Subcutaneous abdominal adipose tissue (tissue), 5 donors: ENCODE data around the gene OR2M4.

Experiments
- H3K27ac ChIP-seq: one replicate; pipeline ENCODE4 v1.7.0; 2013; ENCODE audit warnings: low read depth, mild to moderate bottlenecking, inconsistent platforms, low read length, moderate library complexity
- H3K27me3 ChIP-seq, 5 donors: one replicate each; pipeline ENCODE4 v1.7.0; 2013; ENCODE audit warnings: low read length in 5 of 5, inconsistent platforms in 1 of 5; ENCODE audit not compliant: control insufficient read depth in 5 of 5, insufficient read depth in 4 of 5
- H3K36me3 ChIP-seq, 5 donors: one replicate each; pipeline ENCODE4 v1.7.0; 2013; ENCODE audit warnings: low read length in 5 of 5; ENCODE audit not compliant: control insufficient read depth in 5 of 5, insufficient read depth in 5 of 5
- H3K4me1 ChIP-seq, 5 donors: one replicate each; pipeline ENCODE4 v1.7.0; 2013; ENCODE audit warnings: low read length in 5 of 5, mild to moderate bottlenecking in 3 of 5, moderate library complexity in 1 of 5; ENCODE audit not compliant: control insufficient read depth in 5 of 5, insufficient read depth in 5 of 5
- H3K4me3 ChIP-seq, 5 donors: one replicate each; pipeline ENCODE4 v1.7.0; 2013; ENCODE audit warnings: low read length in 5 of 5, low read depth in 1 of 5
- H3K9ac ChIP-seq, 5 donors: one replicate each; pipeline ENCODE4 v1.7.0; 2013; ENCODE audit warnings: low read length in 5 of 5, mild to moderate bottlenecking in 4 of 5, moderate library complexity in 3 of 5
- H3K9me3 ChIP-seq, 5 donors: one replicate each; pipeline ENCODE4 v1.7.0; 2013; ENCODE audit warnings: low read length in 5 of 5; ENCODE audit not compliant: control insufficient read depth in 5 of 5
- donor health status: healthy.
- donor health status: healthy.
- donor health status: healthy.
- donor health status: healthy.
- donor health status: healthy.

OR2M4 gene

GRCh38 chr1:248231117-248231516, at the start of gene OR2M4:
Gene OR2M4 (plus strand): TSS chr1:248231417. CDS start chr1:248238929, 7,512 bp downstream.
- no peaks in the 10 kb centered on the region for H3K36me3 ChIP-seq
- H3K9ac ChIP-seq = no peak within 1 kb of the TSS
- no peaks in the 10 kb centered on the region for H3K27me3 ChIP-seq
- no peak within 1 kb of the TSS for H3K4me3 ChIP-seq
- no peak within 1 kb of the TSS for H3K27ac ChIP-seq
- H3K4me1 ChIP-seq = no peaks in the 10 kb centered on the region
- peaks cover 0 to 8% (median 3%) of the 10 kb centered on the region in 5 donors for H3K9me3 ChIP-seq

- Histone ChIP-seq H3K4me3 (no peak overlapping the region), H3K27ac (no peak overlapping the region), H3K4me1 (no peaks in the 10 kb centered on the region), H3K27me3 (no peaks in the 10 kb centered on the region), H3K36me3 (no peaks in the 10 kb centered on the region), H3K9me3 (peaks cover 0 to 6% (median 0%) of the 10 kb centered on the region in 5 donors), H3K9ac (no peak overlapping the region)
Observed at GRCh38 chr1:248183996-248184395, 47.2 kb upstream of the OR2M4 start.

GRCh38 chr1:248187363-248187762, 43.9 kb upstream of the OR2M4 start:
- no peak overlapping the region for H3K9ac ChIP-seq
- no peaks in the 10 kb centered on the region for H3K27me3 ChIP-seq
- H3K4me1 ChIP-seq = no peaks in the 10 kb centered on the region
- H3K4me3 ChIP-seq = no peak overlapping the region
- H3K36me3 ChIP-seq = no peaks in the 10 kb centered on the region
- H3K9me3 ChIP-seq = peaks cover 0 to 6% (median 0%) of the 10 kb centered on the region in 5 donors
- H3K27ac ChIP-seq = no peak overlapping the region

GRCh38 chr1:248189026-248189425, 42.2 kb upstream of the OR2M4 start:
- peaks cover 0 to 5% (median 5%) of the 10 kb centered on the region in 5 donors for H3K9me3 ChIP-seq
- no peak overlapping the region for H3K27ac ChIP-seq
- no peaks in the 10 kb centered on the region for H3K36me3 ChIP-seq
- no peaks in the 10 kb centered on the region for H3K27me3 ChIP-seq
- H3K4me3 ChIP-seq = no peak overlapping the region
- no peaks in the 10 kb centered on the region for H3K4me1 ChIP-seq
- no peak overlapping the region for H3K9ac ChIP-seq

- Histone ChIP-seq H3K9me3 (peaks cover 0 to 5% (median 5%) of the 10 kb centered on the region in 5 donors), H3K36me3 (no peaks in the 10 kb centered on the region), H3K27ac (no peak overlapping the region), H3K27me3 (no peaks in the 10 kb centered on the region), H3K4me1 (no peaks in the 10 kb centered on the region), H3K4me3 (no peak overlapping the region), H3K9ac (no peak overlapping the region)
Observed at GRCh38 chr1:248194117-248194516, 37.1 kb upstream of the OR2M4 start.

GRCh38 chr1:248196965-248197364, 34.3 kb upstream of the OR2M4 start, which contains the start of gene OR2M3:
Gene OR2M3 (plus strand): TSS chr1:248197265. CDS start chr1:248203068, 5,803 bp downstream.
- H3K36me3 ChIP-seq = no peaks in the 10 kb centered on the region
- peaks cover 0 to 5% (median 3%) of the 10 kb centered on the region in 5 donors for H3K9me3 ChIP-seq
- no peak within 1 kb of the TSS for H3K9ac ChIP-seq

GRCh38 chr1:248215880-248216279, 15.3 kb upstream of the OR2M4 start:
- no peaks in the 10 kb centered on the region for H3K36me3 ChIP-seq
- no peak overlapping the region for H3K4me3 ChIP-seq
- H3K9ac ChIP-seq = no peak overlapping the region
- peaks cover 0 to 4% (median 0%) of the 10 kb centered on the region in 5 donors for H3K9me3 ChIP-seq
- H3K27ac ChIP-seq = no peak overlapping the region
- H3K4me1 ChIP-seq = no peaks in the 10 kb centered on the region
- H3K27me3 ChIP-seq = no peaks in the 10 kb centered on the region

More at GRCh38 chr1:248196965-248197364, 34.3 kb upstream of the OR2M4 start, which contains the start of gene OR2M3:
- H3K27ac ChIP-seq = no peak within 1 kb of the TSS
- no peaks in the 10 kb centered on the region for H3K4me1 ChIP-seq
- no peak within 1 kb of the TSS for H3K4me3 ChIP-seq
- H3K27me3 ChIP-seq = no peaks in the 10 kb centered on the region

- Histone ChIP-seq H3K27ac (no peak overlapping the region), H3K27me3 (no peaks in the 10 kb centered on the region), H3K4me3 (no peak overlapping the region), H3K9me3 (peaks cover 0 to 12% (median 3%) of the 10 kb centered on the region in 5 donors), H3K9ac (no peak overlapping the region), H3K36me3 (no peaks in the 10 kb centered on the region), H3K4me1 (no peaks in the 10 kb centered on the region)
Observed at GRCh38 chr1:248225537-248225936, 5.7 kb upstream of the OR2M4 start.

GRCh38 chr1:248229360-248229908, 1.8 kb upstream of the OR2M4 start:
- Histone ChIP-seq H3K4me3 (no peak overlapping the region), H3K36me3 (no peaks in the 10 kb centered on the region), H3K27ac (no peak overlapping the region), H3K27me3 (no peaks in the 10 kb centered on the region), H3K9ac (no peak overlapping the region), H3K4me1 (no peaks in the 10 kb centered on the region), H3K9me3 (peaks cover 0 to 8% (median 3%) of the 10 kb centered on the region in 5 donors)

- no peak overlapping the region for H3K9ac ChIP-seq
- no peaks in the 10 kb centered on the region for H3K27me3 ChIP-seq
- H3K9me3 ChIP-seq = no peaks in the 10 kb centered on the region
- no peaks in the 10 kb centered on the region for H3K36me3 ChIP-seq
- H3K27ac ChIP-seq = no peak overlapping the region
- no peaks in the 10 kb centered on the region for H3K4me1 ChIP-seq
- H3K4me3 ChIP-seq = no peak overlapping the region
Observed at GRCh38 chr1:248239478-248239877, 8.3 kb downstream of the OR2M4 start.
